Inferior parietal cortex (tissue), 1 donor: Measurements from ENCODE around the gene FARS2.

ENCODE experiments used
- DNase-seq: peaks from one replicate; pipeline ENCODE4 v3.0.0-alpha.2; 2016; ENCODE audit errors: extremely low spot score

Gene FARS2

DNA sequence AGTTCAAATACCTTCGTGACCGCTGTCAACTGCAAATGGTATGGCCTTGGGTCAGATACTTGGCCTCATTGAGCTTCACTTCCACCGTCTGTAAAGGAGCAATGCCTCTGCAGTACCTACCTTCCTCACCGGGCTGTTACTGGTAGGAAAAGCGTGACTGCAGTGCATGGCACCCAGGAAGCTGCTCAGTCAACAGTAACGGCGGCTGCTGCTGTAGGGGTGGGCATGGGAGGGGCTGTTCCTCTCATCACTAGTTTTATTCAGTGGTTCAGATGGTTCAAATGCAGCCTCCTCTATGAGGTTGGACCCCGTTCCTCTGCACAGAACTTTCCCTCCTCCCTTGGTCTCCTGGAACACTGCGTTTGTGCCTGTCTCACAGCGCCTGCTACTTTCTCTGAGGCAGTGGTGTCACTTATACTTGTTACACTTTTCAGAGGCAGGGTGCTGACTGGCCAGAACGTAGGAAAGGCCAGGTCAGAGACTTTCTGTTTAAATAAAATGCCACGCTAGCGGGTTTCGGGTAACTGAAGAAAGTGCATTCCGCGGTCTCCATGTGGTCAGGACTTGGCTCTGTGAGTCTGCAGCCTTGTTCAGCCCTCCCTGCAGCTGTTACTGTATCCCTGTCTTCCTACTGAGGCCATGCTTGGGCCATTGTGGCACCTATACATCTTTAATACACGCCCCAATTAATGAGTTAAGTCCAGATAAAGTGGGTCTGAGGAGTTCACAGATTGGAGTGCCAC, 465.8 kb downstream of the FARS2 start:
- no peak for DNase-seq

GRCh38 chr6:5728351-5729079, 467.2 kb downstream of the FARS2 start:
- DNase-seq: no peak

DNA sequence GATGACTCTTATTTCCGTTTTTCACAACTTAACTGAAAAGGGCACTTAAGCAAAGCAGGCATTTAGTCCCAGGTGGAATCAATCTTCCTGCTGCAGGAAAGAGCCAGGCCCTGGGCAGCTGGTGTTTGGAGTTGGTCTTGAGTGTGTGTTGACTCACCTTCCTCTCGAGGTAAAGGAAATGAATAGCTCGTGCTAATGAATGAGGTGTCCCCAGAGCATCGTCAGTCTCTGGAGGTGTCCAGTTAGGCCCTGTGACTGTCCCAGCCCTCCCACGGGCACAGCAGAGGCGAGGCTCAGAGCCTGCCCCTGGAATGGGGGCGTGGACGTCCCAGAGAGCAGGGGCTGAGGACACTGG, 467.7 kb downstream of the FARS2 start:
- DNase-seq: no peak

DNA sequence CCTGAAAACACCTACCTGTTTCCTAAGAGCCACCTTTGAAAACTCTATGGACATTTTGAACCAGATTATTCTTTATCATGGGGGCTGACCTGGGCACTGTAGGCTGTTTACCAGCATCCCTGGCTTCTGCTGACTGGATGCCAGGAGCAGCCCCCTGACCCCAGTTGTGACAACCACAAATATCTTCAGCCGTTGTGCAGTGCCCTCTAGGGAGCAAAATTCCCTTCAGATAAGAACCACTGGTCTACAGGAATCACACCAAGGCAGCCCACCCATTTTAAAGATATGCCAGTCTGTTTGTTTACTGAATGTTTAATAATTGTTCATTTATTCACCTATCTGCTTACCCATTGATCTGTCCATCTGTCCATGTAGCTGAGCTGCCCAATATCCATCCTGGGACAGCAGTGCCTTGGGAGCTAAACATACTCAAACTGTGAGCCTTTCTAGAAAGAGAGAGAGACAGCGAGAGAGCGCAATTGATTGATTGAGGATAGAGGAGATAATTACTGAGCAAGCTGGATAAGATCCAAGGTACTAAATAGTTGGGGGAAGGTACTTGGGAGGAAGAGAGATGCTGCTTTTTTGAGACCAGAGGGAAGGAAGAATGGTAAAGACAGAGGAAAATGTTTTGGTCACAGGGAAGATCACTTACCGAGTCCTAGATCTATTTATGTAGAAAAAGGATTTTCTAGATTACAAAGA, 468.7 kb downstream of the FARS2 start:
- DNase-seq: no peak

DNA sequence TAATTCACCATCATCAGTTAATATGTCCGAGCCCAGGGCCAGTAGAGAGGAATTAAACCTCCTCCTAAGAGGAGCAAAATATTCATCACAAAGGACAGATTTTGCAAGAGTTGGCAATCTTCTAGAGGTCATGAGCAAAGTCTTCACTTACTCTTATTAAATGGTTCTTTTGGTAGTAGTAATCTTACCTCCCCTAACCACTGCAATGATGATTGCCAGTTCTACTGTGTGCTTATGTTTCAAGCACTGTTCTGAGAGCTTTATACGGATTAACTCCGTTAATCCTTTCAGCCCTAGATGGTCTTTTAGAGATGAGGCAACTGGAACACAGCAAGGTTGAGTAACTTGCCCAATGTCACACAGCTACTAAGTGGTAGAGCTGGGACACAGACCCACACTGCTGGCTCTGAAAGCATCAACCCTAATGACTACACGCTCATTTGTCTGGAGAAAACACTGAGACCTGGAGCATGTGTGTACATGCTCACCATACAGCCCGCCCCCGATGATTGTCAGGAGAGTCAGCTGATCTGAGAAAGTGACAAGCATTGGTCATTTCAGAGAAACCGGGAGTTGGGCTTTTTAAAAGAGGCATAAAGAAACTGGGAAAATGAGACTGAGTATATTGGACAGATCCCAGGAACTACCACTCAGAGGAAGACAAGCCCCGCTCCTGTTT, 469.4 kb downstream of the FARS2 start:
- DNase-seq: no peak

DNA sequence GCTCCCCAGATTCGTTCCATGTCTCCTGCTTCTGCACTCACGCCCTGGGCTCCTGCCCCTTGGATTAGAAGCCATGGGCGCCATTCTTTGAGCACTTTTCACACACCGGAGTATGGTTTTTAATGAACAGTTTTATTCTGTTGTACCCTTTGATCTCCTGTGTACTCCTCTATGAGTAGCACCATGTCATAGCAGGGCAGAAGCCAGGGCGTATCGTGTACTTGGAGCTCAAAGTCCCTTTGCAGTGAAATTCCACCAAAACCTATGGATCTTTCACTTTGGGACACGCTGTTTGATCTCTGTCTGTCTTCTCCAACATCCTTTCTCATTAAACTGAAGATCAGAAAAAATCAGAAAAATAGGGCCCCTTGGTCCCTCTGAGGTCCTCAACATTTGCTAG, 470.1 kb downstream of the FARS2 start:
- DNase-seq: no peak

DNA sequence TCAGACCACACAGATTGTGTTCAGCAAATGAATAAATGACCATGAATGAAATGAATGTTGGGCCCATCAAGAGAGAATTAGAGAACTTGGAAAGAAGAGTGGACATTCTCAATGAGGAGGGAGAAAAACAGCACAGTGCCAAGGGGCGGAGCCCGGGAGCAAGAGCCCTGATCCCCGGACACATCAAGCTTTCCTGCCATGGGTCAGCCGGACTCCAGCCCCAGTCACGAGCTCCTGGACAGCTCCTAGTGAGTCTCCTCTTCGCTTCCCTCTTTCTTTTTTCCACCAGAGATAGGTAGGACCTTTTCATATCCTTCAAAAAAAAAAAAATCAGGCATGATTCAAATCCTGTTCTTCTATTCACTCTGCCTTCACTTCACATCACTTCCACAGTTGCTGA, 471.2 kb downstream of the FARS2 start:
- no peak for DNase-seq

- no peak for DNase-seq
Observed at GRCh38 chr6:5736016-5736738, 474.9 kb downstream of the FARS2 start.

- no peak for DNase-seq
Observed at GRCh38 chr6:5737460-5737859, 476.1 kb downstream of the FARS2 start.

GRCh38 chr6:5738211-5738610, 476.9 kb downstream of the FARS2 start:
- DNase-seq: no peak

GRCh38 chr6:5744497-5744896, 483.2 kb downstream of the FARS2 start:
- DNase-seq: no peak

GRCh38 chr6:5745081-5745480, 483.8 kb downstream of the FARS2 start:
- DNase-seq: no peak

DNA sequence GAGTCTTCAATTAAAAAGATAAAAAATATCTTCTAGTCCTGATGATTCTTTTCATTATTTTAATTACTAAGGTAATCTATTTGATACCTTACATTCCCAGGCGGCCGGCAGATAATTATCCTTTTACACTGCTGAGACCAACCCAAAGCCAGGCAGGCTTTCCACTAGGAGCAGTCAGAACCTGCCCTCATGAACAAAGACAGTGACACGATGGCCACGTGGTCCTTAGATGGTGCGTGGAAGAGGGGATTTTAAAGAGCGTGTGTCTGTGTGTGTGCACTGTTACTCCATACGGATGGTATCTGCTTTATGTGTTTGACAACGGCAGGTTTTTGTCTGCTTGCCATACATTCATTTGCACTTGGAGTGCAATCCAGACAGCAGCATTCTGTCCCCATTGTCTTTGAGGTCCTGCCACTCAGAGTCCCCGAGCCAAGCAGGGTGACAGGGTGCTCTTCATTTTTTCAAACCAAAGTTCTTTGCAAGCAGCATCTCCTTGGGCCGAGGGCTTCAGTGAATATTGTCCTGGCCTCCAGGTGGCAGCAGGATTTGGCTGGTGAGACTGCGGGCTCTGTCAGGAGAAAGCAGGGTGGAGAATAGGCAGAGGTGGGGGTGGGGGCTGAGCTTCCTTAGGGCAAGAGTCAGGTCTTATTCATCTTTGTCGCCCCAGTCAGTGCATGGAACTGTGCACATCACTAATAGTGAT, 484.9 kb downstream of the FARS2 start:
- no peak for DNase-seq

DNA sequence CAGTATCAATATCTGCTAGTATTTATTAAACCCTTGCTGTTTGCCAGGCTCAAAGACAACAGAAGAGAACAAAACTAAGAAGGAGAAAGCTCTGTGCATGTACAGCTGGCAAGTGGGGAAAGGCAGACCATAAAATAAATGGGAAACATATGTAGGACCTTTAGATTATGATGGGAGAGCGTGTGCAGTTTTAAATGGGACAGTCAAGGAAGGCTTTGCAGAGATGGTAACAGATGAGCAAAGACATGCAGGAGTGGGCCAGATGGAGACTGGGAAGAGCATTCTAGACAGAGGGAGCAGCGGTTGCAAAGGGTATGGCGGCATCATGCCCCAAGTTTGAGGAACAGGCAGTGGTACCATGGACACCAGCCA, 485.4 kb downstream of the FARS2 start:
- DNase-seq: no peak

- no peak for DNase-seq
Observed at GRCh38 chr6:5747379-5747778, 486.1 kb downstream of the FARS2 start.

- no peak for DNase-seq
Observed at GRCh38 chr6:5749016-5749650, 487.8 kb downstream of the FARS2 start.

- no peak for DNase-seq
Observed at GRCh38 chr6:5749651-5750215, 488.4 kb downstream of the FARS2 start.

DNA sequence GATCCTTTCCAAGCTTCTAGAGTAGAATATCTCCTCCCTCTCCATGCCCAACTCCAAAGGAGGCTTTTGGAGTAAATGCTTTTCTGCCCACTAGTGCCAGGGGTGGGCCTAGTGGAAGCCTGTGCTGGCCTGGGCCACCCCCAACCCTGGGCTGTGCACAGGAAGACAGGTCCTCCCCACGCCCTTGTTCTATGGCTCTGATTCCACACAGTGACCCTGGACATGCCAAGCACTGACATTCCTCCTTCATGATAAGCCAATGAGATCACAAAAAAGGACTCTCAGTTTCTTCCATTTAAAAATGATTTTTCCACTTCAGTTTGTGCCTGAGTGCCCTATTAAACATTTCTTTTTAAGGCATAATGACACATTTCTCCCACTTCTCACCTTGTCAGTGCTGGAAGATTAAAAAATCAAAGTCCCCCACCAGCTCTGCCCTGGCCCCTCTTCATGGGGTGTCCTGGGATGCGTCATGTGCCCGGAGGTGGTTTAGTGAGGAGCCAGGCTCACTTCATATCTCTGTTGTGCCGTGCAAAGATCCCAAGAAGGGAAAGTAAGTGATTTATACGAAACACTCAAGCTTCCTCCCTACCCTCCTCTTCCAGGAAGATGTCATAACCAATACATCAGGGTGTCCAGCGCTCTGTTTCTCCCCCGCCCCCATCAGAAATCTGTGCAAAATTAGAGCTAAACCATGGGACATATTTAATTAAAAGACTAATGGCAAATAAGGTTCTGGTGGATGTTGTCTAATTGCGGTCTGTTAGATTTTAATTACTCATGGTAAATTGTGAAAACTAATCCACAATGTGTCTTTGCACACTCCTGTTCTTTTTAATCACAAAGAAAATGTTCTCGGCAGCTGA, 490.4 kb downstream of the FARS2 start:
- no peak for DNase-seq

DNA sequence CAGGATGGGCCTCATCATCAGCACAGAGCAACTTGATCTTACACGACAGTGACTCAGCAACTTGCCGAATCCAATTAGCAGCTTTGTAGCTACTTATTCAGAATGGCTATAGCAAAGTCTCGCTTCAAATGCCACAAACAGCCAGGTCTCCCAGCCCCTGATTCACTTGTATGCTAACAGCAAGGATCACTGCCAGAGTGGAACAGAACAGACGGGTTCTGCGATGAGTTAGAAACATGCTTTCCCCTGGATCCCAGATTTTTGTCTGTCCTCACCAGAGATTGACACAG, 491.0 kb downstream of the FARS2 start:
- peak; percentile 46 for DNase-seq

GRCh38 chr6:5753209-5753608, 491.9 kb downstream of the FARS2 start:
- no peak for DNase-seq
